Stimulated activated CD8-positive, alpha-beta memory T cell treated with anti-CD3 and anti-CD28 coated beads, Interleukin-7, amount 100 ng/mL, for 4 hours (primary cell): Measurements from ENCODE around the gene PSEN2.

Experiments
- DNase-seq, 2 donors: peaks; one replicate each; pipeline ENCODE4 v3.0.0-alpha.2; 2020; ENCODE audit warnings: low read depth in 2 of 2

Gene PSEN2

DNA sequence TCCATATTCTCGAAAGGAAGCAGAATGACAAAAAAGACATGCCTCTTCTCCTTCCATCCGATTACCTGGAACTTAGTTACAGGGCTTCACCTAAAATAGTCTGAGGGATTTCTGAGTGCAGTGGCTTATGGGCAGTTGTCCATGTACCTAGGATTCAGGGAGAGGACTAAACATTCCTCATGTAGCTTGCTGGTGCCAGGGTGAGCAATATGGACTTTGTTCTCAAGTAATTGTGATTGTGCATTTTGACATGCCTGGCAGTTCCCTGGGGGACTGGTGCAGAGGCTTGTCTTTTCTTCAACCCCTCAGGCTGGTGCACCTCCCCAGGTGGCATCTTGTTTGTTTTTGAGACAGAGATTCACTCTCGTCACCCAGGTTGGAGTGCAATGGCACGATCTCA lies 6.1 kb upstream of the PSEN2 start:
- no peak for DNase-seq

DNA sequence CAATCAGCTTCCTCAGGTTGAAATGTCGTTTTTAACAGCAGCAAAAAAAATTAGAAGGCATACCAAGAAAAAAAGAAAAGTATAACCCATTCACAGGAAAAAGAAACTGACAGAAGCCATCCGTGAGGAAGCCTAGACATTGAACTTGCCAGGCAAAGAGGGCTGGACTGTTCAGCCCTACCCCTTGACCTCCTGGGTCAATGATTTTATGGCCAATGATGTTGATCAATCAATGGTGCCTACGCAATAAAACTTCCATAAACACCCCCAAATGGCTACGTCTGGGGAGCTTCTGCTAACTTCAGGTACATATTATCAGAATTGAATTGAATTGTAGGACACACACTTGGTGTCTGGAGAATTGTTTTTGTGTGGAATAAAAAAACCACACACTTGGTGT lies 4.8 kb upstream of the PSEN2 start:
- DNase-seq = no peak

DNA sequence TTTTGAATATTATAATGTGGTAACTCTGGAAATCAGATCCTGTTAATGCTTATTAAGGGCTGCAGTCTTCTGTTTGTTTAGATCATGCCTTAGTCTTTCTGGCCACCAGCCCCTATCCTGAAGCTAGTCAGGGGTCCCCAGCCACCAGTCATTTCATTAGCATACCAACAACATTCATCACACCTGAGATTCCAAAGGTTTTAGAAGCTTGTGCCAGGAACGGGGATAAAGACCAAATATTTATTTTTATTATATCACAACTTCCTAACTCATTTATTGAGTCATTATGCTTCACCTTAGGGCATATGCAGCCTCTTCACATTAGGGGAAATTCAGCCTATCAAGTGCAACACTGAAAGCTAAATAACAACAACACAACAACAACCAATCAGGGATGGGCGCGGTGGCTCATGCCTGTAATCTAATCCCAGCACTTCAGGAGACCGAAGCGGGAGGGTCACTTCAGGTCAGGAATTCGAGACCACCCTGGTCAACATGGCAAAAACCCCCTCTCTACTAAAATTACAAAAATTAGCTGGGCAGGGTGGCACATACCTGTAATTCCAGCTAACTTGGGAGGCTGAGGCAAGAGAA lies 2.9 kb upstream of the PSEN2 start:
- DNase-seq = no peak

DNA sequence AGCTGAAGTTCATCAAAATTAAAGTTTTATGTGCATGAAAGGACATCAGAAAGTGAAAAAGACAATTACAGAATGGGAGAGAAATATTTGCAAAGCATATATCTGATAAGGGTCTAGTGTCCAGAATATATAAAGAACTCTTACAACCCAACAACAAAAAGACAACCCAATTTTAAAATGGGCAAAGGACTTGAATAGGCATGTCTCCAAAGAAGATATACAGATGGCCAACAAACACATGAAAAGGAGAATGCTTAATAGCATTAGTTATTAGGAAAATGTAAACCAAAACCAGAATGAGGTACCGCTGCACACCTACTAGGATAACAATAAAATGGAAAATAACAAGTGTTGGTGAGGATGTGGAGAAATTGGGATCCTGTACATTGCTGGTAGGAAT lies 1.7 kb upstream of the PSEN2 start:
- DNase-seq = no peak

DNA sequence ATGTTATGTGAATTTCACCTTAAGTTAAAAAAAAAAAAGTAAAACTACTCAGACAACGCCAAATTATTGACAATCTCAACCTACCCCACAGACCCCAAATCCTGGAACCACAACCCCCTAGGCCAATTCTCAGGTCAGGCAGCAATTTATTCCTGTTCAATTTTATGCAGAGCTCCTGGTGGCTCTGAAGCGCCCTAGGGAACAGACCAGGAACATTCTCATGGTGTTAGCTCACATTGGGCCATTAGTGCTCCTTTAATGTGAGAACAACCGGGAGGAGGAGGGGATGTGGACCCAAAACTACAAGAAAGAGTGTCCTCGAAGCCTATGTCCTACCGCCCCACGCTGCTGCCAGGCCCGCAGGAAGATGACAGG lies 403 bp upstream of the PSEN2 start:
- no peak for DNase-seq

DNA sequence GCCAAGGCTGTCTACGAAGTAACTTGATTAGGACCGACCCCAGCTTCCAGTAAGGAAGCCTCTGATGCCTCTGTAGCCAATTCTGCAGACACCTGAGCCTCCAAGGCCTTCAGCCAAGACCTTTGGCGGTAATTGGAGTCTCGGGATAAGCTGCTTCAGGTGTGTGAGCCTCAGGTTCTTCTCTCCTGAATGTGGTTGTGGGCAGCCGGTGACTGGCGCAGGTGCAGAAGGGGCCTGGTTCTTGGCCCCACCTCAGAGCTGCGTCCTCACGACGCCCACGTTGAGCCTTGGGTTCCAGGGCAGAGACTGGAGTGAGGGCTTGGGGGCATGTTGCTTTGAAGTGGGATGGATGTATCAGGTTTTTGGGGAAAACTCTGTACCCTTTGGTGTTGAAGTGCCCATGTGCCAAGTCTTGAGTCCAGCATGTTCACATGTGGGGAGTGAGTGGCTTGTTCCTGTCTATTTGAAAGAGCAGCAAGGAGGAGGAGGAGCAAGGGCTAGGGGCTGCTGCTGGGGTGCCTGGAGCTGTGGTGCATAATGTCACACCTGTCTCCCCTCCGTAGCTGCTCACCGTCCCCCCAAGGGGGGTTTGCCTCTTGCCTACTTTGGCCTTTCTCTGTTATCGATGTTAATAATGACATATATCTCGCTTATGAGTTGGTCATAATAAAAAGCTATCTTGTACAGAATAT lies 1.4 kb downstream of the PSEN2 start:
- no peak for DNase-seq

DNA sequence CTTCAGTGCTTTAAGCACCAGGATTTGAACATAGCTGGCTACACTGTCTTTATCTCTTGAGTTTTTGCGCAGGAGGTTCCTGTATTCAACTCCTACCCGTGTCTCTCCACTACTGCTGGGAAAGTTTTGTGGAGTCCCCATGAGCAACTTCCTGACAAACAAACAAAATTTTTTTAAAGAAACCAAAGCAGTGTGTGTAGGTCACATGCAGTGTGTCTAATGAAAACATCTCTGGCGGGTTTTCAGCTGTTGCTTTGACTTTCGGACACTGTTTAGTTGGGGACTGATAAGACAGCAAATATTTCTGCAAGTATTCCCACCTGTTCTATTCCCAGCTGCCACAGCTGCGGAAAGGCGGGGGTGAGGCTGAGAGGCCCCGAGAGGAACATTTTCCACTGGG lies 2.0 kb downstream of the PSEN2 start:
- no peak for DNase-seq

DNA sequence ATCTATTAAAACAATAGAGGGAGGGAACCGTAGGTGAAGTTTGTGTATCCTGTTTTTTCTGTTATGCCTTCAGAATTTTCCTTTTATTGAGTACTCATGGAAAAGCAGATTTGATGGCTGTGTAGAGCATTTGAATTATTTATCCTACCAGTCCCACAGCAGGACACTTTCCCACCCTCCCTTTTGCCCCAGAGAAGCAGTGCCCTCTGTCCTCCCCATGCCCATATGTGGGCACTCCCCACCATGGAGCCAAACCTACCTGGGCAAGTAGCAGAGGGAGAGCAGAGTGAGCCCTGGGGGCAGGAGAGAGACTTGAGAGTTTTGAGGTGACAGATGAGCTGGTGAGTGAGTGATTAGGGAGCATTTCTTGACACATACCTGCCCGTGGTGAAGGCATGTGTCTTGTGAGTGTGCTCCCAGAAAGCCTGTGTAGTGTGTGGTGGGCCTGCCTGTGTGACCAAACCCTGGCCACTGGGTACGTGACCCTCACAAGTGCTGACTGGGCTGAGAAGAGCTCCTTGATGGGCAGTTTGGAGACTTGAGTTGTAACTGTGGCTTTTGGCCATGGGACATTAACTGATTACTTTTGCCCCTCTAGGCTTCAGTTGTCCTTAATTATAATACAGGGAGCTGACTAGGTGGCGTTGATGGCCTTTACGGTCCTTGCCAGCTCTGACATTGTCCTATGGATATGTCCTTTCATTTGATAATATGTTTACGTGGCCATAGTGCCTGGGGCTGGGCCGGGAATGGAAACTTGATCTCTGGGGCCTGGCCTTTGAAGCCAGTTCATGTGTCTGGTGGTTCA lies 3.6 kb downstream of the PSEN2 start:
- no peak for DNase-seq

DNA sequence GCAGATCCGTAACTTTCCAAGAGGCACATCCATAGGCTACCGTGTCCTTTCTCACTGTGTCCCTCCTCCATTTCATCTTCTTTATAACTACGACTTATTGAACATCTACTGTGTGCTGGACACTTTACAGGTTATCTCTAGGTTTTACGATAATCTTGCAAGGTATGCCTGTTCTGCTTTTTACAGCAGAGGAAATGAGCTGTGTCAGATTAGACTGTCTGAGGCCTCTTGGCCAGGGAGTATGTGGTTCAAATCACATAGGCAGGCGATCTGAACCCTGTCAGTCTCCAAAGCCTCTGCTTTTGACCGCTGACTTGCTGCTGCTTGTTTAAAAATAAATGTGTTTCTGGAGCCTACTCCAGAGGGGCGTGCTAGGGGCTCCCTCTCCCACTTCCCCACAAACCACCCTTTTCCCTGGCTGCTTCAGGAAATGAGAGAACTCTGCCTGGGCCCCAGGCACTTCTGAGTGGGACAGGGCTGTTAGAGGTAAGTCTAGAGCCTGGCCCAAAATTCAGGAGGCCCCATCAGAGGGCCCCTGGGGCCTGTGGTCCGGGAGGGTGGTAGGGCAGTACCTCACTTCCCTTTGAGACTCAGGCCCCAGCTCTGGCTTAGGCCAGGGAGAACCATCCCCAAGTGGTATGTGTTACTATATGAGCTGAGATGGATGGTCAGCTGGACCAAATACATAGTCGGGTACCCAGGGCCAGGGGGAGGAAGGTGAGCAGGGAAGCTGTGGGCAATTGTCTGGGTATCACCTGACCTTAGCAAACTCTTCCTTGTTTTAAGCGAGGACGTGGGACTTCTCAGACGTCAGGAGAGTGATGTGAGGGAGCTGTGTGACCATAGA lies 4.4 kb downstream of the PSEN2 start:
- no peak for DNase-seq

DNA sequence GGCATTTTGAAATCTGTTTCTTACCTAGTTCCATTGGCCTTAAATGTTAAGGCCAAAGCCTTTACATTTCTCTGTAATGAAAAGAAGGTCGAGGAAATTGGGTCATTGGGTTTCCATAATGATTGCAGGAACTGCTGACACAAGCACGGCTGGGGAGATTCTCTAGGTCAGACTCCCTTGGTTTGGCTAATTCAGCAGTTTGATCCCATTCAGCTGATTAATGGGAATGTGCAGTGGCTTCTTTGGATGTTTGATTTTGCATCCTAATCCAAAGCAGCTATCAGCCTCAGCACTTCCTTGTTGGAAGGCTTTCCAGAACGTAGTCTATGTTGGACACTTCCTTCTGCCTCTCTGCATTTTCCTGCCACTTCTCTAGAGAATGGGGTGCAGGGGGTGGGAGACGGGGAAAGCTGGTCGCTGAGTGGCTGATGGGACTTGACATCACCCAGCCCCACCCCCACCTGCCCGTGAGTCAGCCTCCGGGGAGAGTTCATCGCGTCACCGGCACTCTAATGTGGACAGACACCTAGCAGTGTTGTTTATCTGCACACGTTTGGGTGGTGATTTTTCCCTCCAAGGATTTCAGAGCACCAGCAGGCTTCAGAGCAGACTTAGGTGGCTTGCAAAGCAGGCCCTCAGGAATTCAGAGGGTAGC lies 5.4 kb downstream of the PSEN2 start:
- DNase-seq = no peak

DNA sequence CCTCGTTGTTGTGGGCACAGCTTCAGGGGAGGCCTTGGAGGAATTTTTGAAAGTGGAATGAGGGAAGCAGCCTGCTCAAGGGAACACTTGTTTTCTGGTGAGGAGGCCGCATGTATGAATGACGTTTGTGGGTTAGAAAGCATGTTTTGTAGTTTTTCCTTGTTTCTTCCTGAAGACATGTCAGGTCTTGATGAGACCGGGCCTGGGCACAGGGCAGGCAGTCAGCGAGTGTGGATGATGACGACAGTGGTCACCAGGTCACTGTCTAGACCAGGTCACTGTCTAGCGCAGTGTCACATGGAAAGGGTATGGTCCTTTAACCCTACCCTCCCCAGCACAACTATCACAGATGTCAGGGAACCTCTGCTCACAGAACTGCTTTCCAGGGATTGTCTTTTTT lies 7.3 kb downstream of the PSEN2 start:
- no peak for DNase-seq

DNA sequence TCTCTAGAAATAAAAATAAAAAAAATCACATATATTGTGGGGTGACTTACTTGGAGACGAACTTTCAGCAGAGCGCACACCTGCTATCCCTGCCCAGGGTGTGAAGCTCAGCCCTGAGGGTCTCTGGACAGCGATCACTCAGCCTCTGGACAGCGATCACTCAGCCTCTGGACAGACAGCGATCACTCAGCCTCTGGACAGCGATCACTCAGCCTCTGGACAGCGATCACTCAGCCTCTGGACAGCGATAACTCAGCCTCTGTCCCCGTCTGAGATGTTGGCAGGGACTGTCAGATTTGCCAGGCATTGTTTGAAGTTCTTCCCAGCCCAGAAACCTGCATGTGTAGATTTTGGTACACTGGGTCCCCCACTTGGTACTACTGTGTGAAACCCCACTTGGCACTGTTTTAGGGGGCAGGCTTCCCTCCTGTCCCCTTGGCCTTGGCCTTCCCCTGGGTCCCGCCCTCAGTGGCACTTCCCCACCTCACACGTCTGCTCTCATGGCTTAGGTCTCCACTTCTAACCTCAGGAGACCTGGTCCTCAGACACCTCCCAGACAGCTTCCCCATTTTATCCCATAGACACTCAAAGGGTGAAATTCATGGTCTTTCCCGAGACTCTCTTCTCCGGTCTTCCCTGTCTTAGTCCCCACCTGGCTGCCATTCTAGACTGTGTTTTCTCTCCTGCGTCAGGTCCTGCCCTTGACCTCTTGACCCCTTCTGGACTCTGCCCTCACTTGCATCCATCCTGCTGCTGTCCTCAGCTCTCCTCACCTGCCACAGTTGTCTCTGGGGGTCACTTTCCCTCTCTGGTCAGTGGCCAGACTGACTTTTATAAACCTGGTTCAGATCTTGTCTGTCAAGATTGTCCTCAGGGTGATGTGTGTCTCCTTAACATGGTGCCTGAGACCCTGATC lies 10.2 kb downstream of the PSEN2 start:
- no peak for DNase-seq

DNA sequence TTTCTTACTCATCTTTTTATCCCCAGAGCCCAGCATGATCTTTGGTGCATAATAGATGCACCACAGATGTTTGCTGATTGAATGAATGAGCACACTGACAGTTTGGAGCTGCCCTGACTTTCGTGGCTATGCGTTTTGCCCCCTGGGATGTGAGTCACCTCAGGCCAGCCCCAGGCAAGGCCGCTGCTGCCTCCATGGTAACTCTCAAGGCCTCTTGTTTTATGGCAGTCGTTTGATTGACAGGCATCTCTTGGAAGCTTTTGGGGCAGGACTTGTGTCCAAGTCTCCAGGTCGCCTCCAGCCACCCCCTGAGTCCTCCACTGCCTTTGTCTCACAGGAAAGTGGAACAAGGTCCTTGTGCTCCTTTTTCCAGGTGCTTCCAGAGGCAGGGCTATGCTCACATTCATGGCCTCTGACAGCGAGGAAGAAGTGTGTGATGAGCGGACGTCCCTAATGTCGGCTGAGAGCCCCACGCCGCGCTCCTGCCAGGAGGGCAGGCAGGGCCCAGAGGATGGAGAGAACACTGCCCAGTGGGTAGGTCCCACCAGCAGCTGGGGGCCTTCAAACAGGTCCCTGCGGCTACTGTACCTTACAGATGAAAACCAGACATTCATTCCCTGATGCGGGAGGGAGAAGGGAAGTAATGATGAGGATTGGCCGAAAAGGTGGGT lies 11.2 kb downstream of the PSEN2 start:
- no peak for DNase-seq

DNA sequence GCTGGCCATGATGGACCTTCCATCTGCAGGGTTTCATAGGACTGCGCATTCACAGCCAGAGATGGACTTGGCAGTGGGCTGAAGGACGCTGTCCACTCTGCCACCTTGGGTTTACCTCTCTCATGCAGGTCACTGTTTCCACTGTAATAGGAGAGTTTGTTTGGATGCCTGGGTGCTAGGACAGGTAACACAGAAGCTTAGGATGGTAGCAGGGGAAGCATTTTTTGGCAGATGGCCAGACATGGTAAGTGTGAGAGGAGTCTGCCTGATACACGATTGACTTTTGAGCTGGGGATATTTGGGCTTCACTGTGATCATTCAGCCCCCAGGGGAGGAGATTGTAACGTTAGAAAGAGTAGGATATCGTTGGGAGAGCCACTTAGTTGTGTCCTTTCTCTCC lies 11.8 kb downstream of the PSEN2 start:
- no peak for DNase-seq

DNA sequence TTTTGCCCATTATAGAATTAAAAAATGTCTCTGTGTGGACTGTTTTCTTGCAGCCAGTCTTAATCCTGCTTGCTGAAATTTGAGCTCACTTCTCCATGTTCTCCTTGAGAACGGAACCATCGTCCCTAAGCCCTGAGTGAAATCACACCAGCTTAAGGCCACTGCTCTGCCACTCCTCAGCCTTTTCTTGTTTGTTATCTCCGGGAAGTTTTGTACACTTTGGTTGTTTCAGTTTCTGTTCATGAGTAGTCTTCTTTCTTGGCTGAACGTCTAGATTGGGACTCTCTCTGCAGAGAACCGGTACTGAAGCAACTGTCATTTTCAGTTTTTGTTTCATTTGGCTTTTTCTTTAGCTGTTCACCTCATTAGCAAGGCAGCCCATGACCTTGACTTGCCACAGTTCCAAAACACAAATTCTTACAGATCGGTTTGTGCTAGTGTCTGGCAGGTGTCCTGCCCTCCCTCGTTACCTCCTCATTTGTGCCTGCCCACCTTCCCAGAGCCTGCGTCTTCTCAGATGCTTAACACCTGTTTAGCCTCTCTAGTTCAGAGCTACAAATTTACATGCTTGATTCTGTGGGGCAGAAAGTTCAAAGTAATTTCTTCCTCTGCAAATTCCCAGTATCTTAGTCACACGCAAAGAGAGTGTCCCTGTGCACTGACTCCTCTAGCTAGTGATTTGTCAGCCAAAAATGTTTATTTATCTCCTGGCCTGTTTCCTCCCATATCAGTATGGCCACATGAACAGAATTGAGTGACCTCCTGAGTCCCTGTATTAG lies 12.4 kb downstream of the PSEN2 start:
- no peak for DNase-seq

DNA sequence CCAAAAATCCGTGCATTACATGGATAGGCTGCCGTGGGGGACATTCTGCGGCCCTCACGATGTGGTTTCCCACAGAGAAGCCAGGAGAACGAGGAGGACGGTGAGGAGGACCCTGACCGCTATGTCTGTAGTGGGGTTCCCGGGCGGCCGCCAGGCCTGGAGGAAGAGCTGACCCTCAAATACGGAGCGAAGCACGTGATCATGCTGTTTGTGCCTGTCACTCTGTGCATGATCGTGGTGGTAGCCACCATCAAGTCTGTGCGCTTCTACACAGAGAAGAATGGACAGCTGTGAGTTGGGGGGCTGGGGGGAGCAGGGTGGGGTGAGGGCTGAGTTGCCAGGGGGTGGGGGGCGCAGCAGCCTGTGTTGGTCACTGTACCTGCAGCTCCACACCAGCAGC lies 13.2 kb downstream of the PSEN2 start:
- DNase-seq = no peak

DNA sequence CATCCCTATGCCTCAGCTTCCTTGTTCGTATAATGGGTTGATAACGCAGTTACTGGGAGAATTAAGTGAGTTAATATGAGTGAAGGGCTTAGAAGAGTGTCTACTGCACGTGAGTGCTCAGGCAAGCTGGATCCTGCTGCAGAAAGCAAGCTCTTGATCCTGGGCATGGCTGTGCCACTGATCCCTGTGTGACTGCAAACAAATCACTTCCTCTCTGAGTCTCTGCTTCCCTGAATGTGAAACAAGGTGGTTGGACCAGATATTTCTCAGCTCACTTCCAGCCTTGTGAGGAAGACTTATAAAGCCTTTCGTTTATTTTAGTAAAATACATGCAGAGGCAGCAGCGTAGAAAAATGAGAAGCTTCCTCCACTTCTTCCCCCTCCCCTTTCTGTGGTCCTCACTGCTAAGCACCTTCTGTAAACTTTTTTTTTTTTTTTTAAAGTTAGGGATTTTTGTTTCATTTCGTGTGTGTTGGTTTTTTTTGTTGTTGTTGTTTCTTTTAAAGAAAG lies 13.8 kb downstream of the PSEN2 start:
- no peak for DNase-seq

DNA sequence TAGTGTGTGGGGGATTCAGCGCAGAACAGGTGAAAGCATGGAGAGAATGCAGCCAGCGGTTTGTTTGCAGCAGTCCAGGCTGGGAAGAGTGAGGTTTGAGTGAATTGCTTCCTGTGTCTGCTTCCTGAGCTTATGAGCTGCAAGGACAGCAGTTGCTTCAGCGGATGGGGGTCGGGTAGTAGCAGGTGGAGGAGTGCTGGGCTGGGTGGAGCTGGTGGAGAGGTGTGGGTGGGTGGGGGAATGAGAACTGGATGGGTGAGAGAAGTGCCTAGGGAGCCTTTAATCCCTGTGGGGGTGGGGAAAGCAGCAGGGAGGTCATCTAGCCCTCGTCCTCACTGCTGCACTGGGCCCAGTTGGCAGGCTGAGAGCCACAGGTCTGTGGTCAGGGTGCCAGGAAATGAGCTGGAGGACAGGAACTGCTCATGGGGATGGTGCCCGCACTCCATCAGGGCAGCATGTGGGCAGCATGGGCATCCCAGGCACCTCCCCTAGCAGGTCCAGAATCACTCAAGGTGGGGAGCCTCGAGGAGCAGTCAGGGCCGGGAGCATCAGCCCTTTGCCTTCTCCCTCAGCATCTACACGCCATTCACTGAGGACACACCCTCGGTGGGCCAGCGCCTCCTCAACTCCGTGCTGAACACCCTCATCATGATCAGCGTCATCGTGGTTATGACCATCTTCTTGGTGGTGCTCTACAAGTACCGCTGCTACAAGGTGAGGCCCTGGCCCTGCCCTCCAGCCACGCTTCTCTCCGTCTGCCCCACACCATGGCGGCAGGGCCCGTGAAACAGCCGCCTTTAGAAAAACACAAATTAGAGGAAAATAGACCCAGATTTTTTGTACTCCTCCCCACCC lies 14.8 kb downstream of the PSEN2 start:
- DNase-seq = no peak
